Mucosa of descending colon (tissue), 3 donors: ENCODE measurements around the gene AQP5. TPM values are rescaled to one million over a fixed set of nuclear protein-coding genes. Genes with fewer than 3 reads are reported as not detected.

Experiments used
- ATAC-seq: fragments of 200-7000 bp; cut with Tn5 transposase; one replicate; pipeline ENCODE4 v1.9.1; 2020; ENCODE audit warnings: mild to moderate bottlenecking, moderate library complexity
- DNase-seq, 3 donors: peaks; one replicate each; pipeline ENCODE4 v3.0.0-alpha.2; 2020
- H3K36me3 ChIP-seq: fragments of 200-600 bp; one replicate; pipeline ENCODE4 v1.8.0; 2021; ENCODE audit warnings: low read depth, mild to moderate bottlenecking
- H3K4me1 ChIP-seq: fragments of 200-600 bp; one replicate; pipeline ENCODE4 v1.8.0; 2021; ENCODE audit warnings: low read depth, mild to moderate bottlenecking
- H3K4me3 ChIP-seq: fragments of 200-600 bp; one replicate; pipeline ENCODE4 v1.8.0; 2021; ENCODE audit warnings: mild to moderate bottlenecking
- H3K9me3 ChIP-seq: fragments of 200-600 bp; one replicate; pipeline ENCODE4 v1.8.0; 2021; ENCODE audit warnings: mild to moderate bottlenecking
- CTCF ChIP-seq: fragments of 200-600 bp; IDR thresholded peaks from one replicate; pipeline ENCODE4 v1.8.0; 2022; ENCODE audit warnings: antibody characterized with exemption, mild to moderate bottlenecking
- intact Hi-C, 2 donors: fragments of 100-400 bp; cut with DNase I in 1 of 2; cut with micrococcal nuclease in 1 of 2; formaldehyde crosslinking; loops; one replicate each; pipeline versions ENCODE4 v1.11.0 to v1.11.1; 2022; cut with DNase I, micrococcal nuclease
- total RNA-seq, 3 donors: library from RNA; stranded (reverse); fragmentation: NEBNext Ultra II Directional in 2 of 3; extraction: Animal tissue kit (Norgen Biotek cat#: 25700) in 2 of 3; gene quantifications; one replicate each; pipeline versions ENCODE4 v1.2.1 to v1.2.4, GENCODE V29; 2021 to 2023
- donor health status: DM: no; HTN: no; CAD: no; lungs with moderate emphysema.
- donor health status: DM: no; HTN: no; CAD: no.
- donor health status: DM: no; HTN: yes; CAD: no.

The AQP5 gene
- total RNA-seq, 3 donors from 2014 or later: not detected

- peak in 2 of 3 donors; percentile 38 to 61 for DNase-seq
- intact Hi-C loops: loop anchor here in 1 of 2 donors (10.0 kb wide), 1 partner anchor 92 kb away; the partner anchor contains the start of gene ASIC1
- H3K9me3 ChIP-seq: no peaks in the 10 kb centered on the region
- ATAC-seq: peak; percentile 37
- H3K36me3 ChIP-seq: no peaks in the 10 kb centered on the region
- peaks cover 3% of the 10 kb centered on the region for H3K4me1 ChIP-seq
- TF ChIP-seq CTCF: no peak
- no peak overlapping the region for H3K4me3 ChIP-seq
Measured at GRCh38 chr12:49962861-49963765, 1.4 kb downstream of the AQP5 start.

- Histone ChIP-seq H3K4me1 (peaks cover 3% of the 10 kb centered on the region), H3K9me3 (no peaks in the 10 kb centered on the region), H3K36me3 (no peaks in the 10 kb centered on the region), H3K4me3 (no peak overlapping the region)
- intact Hi-C loops: loop anchor here in 1 of 2 donors (10.0 kb wide), 1 partner anchor 91 kb away; the partner anchor contains the start of gene ASIC1
- DNase-seq (no peak), ATAC-seq (no peak)
- no peak for TF ChIP-seq CTCF
Measured at GRCh38 chr12:49963976-49964815, 2.5 kb downstream of the AQP5 start.

- Histone ChIP-seq H3K4me3 (no peak overlapping the region), H3K36me3 (no peaks in the 10 kb centered on the region), H3K4me1 (peaks cover 3% of the 10 kb centered on the region), H3K9me3 (no peaks in the 10 kb centered on the region)
- ATAC-seq (no peak), DNase-seq (no peak)
- intact Hi-C loops: loop anchor here (5.0 to 10.0 kb wide), 2 partner anchors 90 to 107 kb away; partner anchors contain the start of gene ASIC1 (in 1 of the 2)
- TF ChIP-seq CTCF: no peak
Measured at GRCh38 chr12:49964849-49965624, 3.4 kb downstream of the AQP5 start.

- no peak for DNase-seq
- Histone ChIP-seq H3K36me3 (no peaks in the 10 kb centered on the region), H3K4me3 (no peak overlapping the region), H3K4me1 (peaks cover 3% of the 10 kb centered on the region), H3K9me3 (no peaks in the 10 kb centered on the region)
- ATAC-seq: no peak
- intact Hi-C loops: loop anchor here (5.0 to 10.0 kb wide), 2 partner anchors 89 to 106 kb away; partner anchors contain the start of gene ASIC1 (in 1 of the 2)
- no peak for TF ChIP-seq CTCF
Measured at GRCh38 chr12:49965836-49966235, 4.2 kb downstream of the AQP5 start.

- Histone ChIP-seq H3K36me3 (no peaks in the 10 kb centered on the region), H3K4me1 (peaks cover 3% of the 10 kb centered on the region), H3K4me3 (no peak overlapping the region), H3K9me3 (no peaks in the 10 kb centered on the region)
- TF ChIP-seq CTCF: no peak
- ATAC-seq: no peak
- intact Hi-C loops: loop anchor here (5.0 to 10.0 kb wide), 2 partner anchors 88 to 106 kb away; partner anchors contain the start of gene ASIC1 (in 1 of the 2)
- no peak for DNase-seq
Measured at GRCh38 chr12:49966511-49967041, 4.9 kb downstream of the AQP5 start.
